GM21360 (cell line): ENCODE data around the gene DZIP1.
"Not testable (repeated sequence)": the region's sequence is repeated elsewhere in the genome, so short reads cannot be mapped to it uniquely, and the experiment has no call there.

Source experiments
- ATAC-seq: cut with Tn5 transposase; IDR thresholded peaks from one replicate; pipeline ENCODE4 v1.9.1; 2021; ENCODE audit warnings: mild to moderate bottlenecking, moderate library complexity; ENCODE audit not compliant: unreplicated experiment

DZIP1 gene, protein sequence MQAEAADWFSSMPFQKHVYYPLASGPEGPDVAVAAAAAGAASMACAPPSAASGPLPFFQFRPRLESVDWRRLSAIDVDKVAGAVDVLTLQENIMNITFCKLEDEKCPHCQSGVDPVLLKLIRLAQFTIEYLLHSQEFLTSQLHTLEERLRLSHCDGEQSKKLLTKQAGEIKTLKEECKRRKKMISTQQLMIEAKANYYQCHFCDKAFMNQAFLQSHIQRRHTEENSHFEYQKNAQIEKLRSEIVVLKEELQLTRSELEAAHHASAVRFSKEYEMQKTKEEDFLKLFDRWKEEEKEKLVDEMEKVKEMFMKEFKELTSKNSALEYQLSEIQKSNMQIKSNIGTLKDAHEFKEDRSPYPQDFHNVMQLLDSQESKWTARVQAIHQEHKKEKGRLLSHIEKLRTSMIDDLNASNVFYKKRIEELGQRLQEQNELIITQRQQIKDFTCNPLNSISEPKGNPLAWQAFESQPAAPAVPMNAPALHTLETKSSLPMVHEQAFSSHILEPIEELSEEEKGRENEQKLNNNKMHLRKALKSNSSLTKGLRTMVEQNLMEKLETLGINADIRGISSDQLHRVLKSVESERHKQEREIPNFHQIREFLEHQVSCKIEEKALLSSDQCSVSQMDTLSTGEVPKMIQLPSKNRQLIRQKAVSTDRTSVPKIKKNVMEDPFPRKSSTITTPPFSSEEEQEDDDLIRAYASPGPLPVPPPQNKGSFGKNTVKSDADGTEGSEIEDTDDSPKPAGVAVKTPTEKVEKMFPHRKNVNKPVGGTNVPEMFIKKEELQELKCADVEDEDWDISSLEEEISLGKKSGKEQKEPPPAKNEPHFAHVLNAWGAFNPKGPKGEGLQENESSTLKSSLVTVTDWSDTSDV

DNA sequence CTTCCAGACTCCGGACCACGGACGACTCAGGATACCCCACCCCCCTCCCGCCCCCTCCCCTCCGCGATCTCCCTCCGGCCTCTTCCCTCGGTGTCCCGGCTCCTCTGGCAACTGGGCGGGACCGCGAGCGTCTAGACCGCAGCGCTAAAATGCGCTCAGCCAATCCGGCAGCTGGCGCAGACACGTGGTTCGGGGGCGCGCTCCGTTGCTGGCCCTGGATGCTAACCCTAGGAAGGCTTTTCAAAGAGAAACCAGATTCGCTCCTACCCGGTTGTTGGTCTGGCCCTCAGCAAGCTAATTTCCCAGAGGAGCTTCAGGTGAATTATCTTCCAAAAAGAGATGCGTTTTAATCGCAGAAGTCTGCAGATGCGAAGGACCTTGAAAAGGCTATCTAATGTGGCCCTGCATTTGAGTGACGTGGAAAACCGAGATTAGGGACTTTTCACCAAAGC, at the start of gene DZIP1:
DZIP1 (minus strand) TSS at position 106 of the 452 bp plus-strand sequence. CDS start 2,677 bp downstream, outside the sequence.
- no peak for ATAC-seq

DNA sequence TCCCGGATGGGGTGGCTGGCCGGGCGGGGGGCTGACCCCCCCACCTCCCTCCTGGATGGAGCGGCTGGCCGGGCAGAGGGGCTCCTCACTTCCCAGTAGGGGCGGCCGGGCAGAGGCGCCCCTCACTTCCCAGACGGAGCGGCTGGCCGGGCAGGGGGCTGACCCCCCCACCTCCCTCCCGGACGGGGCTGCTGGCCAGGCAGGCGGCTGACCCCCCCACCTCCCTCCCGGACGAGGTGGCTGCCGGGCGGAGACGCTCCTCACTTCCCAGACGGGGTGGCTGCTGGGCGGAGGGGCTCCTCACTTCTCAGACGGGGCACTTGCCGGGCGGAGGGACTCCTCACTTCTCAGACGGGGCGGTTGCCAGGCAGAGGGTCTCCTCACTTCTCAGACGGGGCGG, 46.5 kb upstream of the DZIP1 start:
- ATAC-seq = not testable (repeated sequence)

DNA sequence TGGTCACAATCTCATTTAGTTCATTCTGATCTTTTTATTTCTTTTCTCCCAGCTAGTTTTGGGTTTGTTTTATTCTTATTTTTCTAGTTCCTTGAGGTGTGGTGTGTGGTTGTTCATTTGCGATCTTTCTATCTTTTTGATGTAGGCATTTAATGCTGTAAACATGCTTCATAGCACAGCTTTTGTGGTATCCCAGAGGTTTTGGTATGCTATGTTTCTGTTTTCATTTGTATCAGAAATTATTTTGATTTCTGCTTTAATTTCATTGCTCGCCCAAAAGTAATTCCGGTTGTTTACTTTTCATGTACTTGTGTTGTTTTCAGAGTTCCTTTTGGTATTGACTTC, 45.0 kb upstream of the DZIP1 start:
- no peak for ATAC-seq

- not testable (repeated sequence) for ATAC-seq
These were observed 40.5 kb upstream of the DZIP1 start for GRCh38 chr13:95684960-95685359.

- no peak for ATAC-seq
These were observed 39.9 kb upstream of the DZIP1 start for GRCh38 chr13:95684418-95684817.

DNA sequence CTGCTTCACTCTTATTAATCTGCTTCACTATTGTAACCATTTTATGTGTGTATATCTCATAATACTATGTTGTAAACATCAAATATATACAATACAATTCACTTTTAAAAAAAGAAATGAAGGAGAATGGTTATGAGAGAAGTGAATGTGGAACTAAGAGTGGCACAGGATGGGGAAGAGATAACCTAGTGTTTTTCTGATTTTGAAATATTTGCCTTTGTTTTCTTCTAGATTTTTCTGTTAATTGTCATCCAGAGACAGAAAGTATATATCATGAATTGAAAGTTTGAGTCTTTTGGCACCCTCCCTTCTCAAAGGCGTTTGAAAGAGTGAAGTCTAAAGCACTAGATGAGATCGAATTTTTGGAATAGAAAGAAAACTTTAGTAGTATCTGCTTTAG, 35.2 kb upstream of the DZIP1 start:
- no peak for ATAC-seq

DNA sequence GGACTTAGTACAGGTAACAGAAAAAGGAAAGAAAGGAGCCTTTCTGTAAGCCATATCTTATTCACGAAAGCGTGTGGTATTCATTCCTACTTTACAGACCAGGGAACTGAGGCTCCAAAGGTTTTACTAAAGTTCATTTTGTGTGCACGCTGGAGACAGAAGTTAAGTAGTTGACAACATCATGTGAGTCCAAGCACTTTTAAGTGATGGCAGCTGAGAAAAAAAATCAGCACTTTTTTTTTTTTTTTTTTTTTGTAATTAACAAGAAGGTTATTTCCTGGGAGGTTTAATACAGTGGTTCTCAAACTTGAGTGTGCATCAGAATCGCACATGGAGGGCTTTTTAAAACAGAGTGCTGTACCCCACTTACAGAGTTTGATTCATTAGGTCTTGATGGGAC, 34.5 kb upstream of the DZIP1 start:
- ATAC-seq = no peak

- no peak for ATAC-seq
These were observed 33.2 kb upstream of the DZIP1 start for GRCh38 chr13:95677564-95678266.

- ATAC-seq = peak; percentile 96
These were observed 32.5 kb upstream of the DZIP1 start, which contains the start of gene DNAJC3 for GRCh38 chr13:95676762-95677563. DNAJC3 (plus strand) TSS chr13:95677139; CDS start chr13:95677256, 117 bp downstream.

- ATAC-seq = peak; percentile 11
These were observed 31.7 kb upstream of the DZIP1 start for GRCh38 chr13:95676105-95676761.

DNA sequence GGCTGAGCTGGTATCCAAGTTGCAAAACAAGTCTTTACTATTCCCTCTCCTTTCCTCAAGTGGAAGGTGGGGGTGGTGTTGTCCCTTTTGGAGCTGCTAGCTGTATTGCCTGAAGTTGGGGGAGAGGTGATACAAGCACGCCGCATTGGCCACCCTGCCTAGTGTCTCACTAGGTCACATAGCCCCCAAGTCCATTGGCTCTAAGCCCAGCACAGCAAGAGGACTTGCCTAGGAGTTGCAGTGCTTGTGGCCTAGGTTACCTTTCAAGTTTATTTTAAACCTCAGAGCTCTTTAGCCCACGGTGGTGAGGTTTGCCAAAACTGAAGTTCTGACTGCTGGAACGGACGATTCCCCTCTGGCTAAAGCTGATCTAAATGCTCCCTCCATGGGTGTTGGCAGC, 27.1 kb upstream of the DZIP1 start:
- ATAC-seq = no peak

- ATAC-seq = not testable (repeated sequence)
These were observed 22.7 kb upstream of the DZIP1 start for GRCh38 chr13:95667235-95667634.

DNA sequence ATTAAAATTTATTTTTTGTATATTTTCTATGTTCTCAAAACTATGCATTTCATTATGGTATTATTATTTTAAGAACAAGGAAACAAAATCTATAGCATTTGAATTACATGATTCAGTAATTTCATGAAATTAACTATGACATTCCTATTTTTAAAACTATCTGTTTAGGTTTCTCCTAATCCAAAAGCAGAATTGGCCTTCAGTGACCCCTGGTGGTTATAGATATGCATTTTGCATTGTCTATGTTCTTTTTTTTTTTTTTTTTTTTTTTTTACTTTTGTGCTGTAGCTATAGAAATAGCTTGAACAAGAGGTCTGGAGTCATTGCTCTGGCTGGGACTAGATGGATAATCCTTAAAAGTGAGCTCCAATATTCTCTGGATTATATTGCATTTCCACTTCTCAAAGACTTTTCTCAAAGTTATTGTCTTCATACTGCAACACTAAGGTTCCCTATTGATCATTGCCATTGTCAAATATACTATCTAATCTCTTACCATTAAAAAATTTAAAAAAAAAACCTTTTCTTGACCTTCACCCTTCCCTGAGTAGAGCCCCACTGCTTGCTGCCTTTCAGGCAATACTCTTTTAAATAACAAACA, 16.6 kb upstream of the DZIP1 start:
- no peak for ATAC-seq

GRCh38 chr13:95659500-95659899, 15.0 kb upstream of the DZIP1 start:
- no peak for ATAC-seq

DNA sequence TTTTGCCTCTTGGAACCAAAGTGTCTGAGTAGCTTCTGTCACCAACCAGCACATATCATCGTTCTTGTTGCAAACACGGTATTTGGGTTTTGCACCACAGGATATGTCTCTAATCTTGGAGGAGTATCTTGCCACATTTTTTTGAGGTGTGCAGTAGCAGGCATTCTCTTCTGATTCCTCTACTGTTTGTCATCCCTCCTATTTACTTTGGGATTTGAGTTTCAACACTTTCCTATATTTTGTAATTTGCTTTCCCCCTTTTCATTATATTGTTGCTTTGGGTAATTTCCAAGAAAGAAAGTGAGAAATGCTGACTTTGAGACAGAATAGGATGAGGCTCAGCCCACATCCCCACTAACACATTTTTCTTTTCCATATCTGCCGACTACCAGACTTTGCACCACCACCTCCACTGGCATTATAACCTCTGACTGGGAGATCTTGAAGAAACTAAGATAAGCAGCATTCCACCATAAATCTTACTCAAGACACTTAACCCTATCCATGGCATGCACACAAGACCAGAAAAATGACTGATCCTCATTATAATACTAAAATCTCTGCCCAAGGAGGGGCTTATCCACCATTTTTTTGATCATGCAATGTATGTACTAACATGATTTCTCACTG, 12.0 kb upstream of the DZIP1 start:
- ATAC-seq = no peak

DNA sequence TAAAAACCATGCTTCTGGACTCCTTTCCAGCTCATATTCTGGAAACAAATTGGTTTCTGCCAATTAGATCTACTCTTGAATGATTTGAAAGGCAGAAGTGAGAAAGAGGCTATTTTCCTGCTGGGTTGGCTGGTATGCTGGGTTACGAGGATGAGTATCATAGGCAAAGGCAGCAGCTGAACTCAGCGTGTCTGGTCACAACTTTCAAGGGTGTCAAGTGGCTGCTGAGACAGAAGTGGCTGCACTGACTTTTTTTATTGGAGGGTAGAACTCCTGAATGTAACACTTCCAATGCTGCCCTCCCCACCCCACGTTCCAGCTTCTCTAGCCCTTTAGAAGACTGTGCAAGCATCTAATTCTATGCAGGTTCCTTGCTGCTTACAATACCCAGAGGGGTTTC, 8.3 kb upstream of the DZIP1 start:
- no peak for ATAC-seq

GRCh38 chr13:95652244-95652764, 7.8 kb upstream of the DZIP1 start:
- no peak for ATAC-seq

DNA sequence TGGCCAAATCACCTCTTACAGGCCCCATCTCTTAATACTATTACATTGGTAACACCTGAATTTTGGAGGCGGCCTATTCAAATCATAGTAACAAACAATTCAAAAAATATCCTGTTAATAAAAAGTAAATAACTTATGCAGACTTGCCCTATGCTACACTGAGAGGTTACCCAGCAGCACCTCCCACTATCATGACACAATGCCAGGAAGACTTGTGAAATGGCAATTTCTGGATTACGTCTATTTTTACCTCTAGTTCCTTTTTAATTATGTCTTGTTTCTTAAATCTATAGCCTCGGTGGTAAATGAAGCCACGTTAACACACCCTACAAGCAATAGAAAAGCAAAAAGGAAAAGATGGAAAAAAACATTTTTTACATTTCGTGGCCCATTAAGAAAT, 6.2 kb upstream of the DZIP1 start:
- no peak for ATAC-seq

- no peak for ATAC-seq
These were observed 2.8 kb upstream of the DZIP1 start for GRCh38 chr13:95647321-95647720.
